Hepatocyte (in vitro differentiated cells): ENCODE data around the gene S100A2. TPM values are rescaled to one million over a fixed set of nuclear protein-coding genes. Genes with fewer than 3 reads are reported as not detected.
"Not testable (repeated sequence)": the region's sequence is repeated elsewhere in the genome, so short reads cannot be mapped to it uniquely, and the experiment has no call there.

Source experiments
- DNase-seq: peaks from one replicate; pipeline ENCODE4 v3.0.0-alpha.2; 2016; ENCODE audit warnings: low spot score
- H2AFZ ChIP-seq: fragments of 200-600 bp; sonication (generic); 2 replicates; pipeline ENCODE4 v1.6.0; 2016; ENCODE audit warnings: antibody characterized with exemption, mild to moderate bottlenecking
- H3K27ac ChIP-seq: fragments of 200-600 bp; sonication (generic); 2 replicates; pipeline ENCODE4 v1.5.1; 2016; ENCODE audit warnings: mild to moderate bottlenecking
- H3K27me3 ChIP-seq: fragments of 200-600 bp; sonication (generic); 2 replicates; pipeline ENCODE4 v1.6.1; 2016
- H3K36me3 ChIP-seq: fragments of 200-600 bp; sonication (generic); replicated peaks from 2 replicates; pipeline ENCODE4 v1.5.1; 2016; ENCODE audit warnings: low read depth; ENCODE audit not compliant: insufficient read depth
- H3K4me1 ChIP-seq: fragments of 200-600 bp; sonication (generic); 2 replicates; pipeline ENCODE4 v1.5.1; 2016; ENCODE audit warnings: mild to moderate bottlenecking, moderate library complexity; ENCODE audit not compliant: insufficient read depth
- H3K4me2 ChIP-seq: fragments of 200-600 bp; sonication (generic); 2 replicates; pipeline ENCODE4 v1.6.0; 2016
- H3K4me3 ChIP-seq: fragments of 200-600 bp; sonication (generic); 2 replicates; pipeline ENCODE4 v1.5.1; 2016; ENCODE audit warnings: mild to moderate bottlenecking
- H3K79me2 ChIP-seq: fragments of 200-600 bp; sonication (generic); 2 replicates; pipeline ENCODE4 v1.6.0; 2017; ENCODE audit warnings: mild to moderate bottlenecking
- H3K9me2 ChIP-seq: fragments of 200-600 bp; sonication (generic); replicated peaks from 2 replicates; pipeline ENCODE4 v1.6.0; 2017; ENCODE audit warnings: mild to moderate bottlenecking; ENCODE audit not compliant: insufficient read depth
- H3K9me3 ChIP-seq: fragments of 200-600 bp; sonication (generic); 2 replicates; pipeline ENCODE4 v1.5.1; 2016; ENCODE audit warnings: low read depth, mild to moderate bottlenecking
- H4K20me1 ChIP-seq: fragments of 200-600 bp; sonication (generic); 2 replicates; pipeline ENCODE4 v1.6.0; 2016; ENCODE audit warnings: mild to moderate bottlenecking; ENCODE audit not compliant: insufficient read depth, poor library complexity, severe bottlenecking
- CTCF ChIP-seq: fragments of 200-600 bp; sonication (generic); IDR thresholded peaks from 2 replicates; pipeline ENCODE4 v1.5.1; 2016; ENCODE audit warnings: antibody characterized with exemption, mild to moderate bottlenecking; ENCODE audit not compliant: poor library complexity
- EZH2 ChIP-seq: fragments of 200-600 bp; sonication (generic); IDR thresholded peaks from 2 replicates; pipeline ENCODE4 v1.6.1; 2016; ENCODE audit warnings: antibody characterized with exemption, mild to moderate bottlenecking, borderline replicate concordance
- EZH2phosphoT487 ChIP-seq: fragments of 200-600 bp; sonication (generic); IDR thresholded peaks from one replicate; pipeline ENCODE4 v1.6.1; 2018; ENCODE audit warnings: antibody characterized with exemption, mild to moderate bottlenecking, low read depth, moderate library complexity; ENCODE audit not compliant: unreplicated experiment, severe bottlenecking
- WGBS: methylation state at CpG from one replicate; pipeline ENCODE4 v1.1.6; 2016; ENCODE audit warnings: low lambda C conversion rate; ENCODE audit errors: missing lambda C conversion rate; 5-methylcytosine and 5-hydroxymethylcytosine counted together
- polyA plus RNA-seq: library from polyadenylated mRNA; unstranded; fragments of >200 nt; fragmentation: Nextera tagmentation; extraction: Ambion mirVana; gene quantifications from 2 replicates; pipeline ENCODE4 v1.2.1, GENCODE V29; 2016
- total RNA-seq: library from RNA; depleted of rRNA; stranded (reverse); fragments of >200 nt; gene quantifications from 2 replicates; pipeline ENCODE4 v1.2.3, GENCODE V29; 2014

The S100A2 gene
- total and polyA plus RNA-seq, 2 experiments from 2014 or later = 4.2 to 6.9 TPM

GRCh38 chr1:153588482-153588881, 22.8 kb upstream of the S100A2 start:
- H3K9me3 ChIP-seq = no peaks in the 10 kb centered on the region
- H3K27ac ChIP-seq = no peak overlapping the region
- H2AFZ ChIP-seq = no peak overlapping the region
- no peaks in the 10 kb centered on the region for H3K36me3 ChIP-seq
- H3K9me2 ChIP-seq = no peaks in the 10 kb centered on the region
- no peak overlapping the region for H3K4me2 ChIP-seq
- DNase-seq = no peak
- H3K4me1 ChIP-seq = no peaks in the 10 kb centered on the region
- TF ChIP-seq EZH2phosphoT487 = no peak
- no peak for TF ChIP-seq CTCF
- no peak for TF ChIP-seq EZH2
- H3K4me3 ChIP-seq = no peak overlapping the region
- H3K27me3 ChIP-seq = no peaks in the 10 kb centered on the region
- no peaks in the 10 kb centered on the region for H4K20me1 ChIP-seq
- 89% methylated on average over 2 of the region's 2 CpGs for WGBS
- no peaks in the 10 kb centered on the region for H3K79me2 ChIP-seq

- H2AFZ ChIP-seq, DNase-seq, H3K4me2 ChIP-seq, H3K9me3 ChIP-seq, H3K36me3 ChIP-seq, H3K9me2 ChIP-seq, H3K4me1 ChIP-seq, H4K20me1 ChIP-seq, H3K79me2 ChIP-seq, H3K4me3 ChIP-seq, H3K27ac ChIP-seq, H3K27me3 ChIP-seq: not testable (repeated sequence)
- 92% methylated on average over 10 of the region's 10 CpGs for WGBS
Observed at GRCh38 chr1:153588033-153588432, 22.4 kb upstream of the S100A2 start.

- H4K20me1 ChIP-seq = no peaks in the 10 kb centered on the region
- no peaks in the 10 kb centered on the region for H3K79me2 ChIP-seq
- no peak for DNase-seq
- no peaks in the 10 kb centered on the region for H3K9me2 ChIP-seq
- no peak overlapping the region for H3K4me3 ChIP-seq
- no peak overlapping the region for H2AFZ ChIP-seq
- no peaks in the 10 kb centered on the region for H3K36me3 ChIP-seq
- H3K27ac ChIP-seq = no peak overlapping the region
- no peaks in the 10 kb centered on the region for H3K27me3 ChIP-seq
- WGBS = 42% methylated on average over 5 of the region's 5 CpGs
- H3K4me1 ChIP-seq = no peaks in the 10 kb centered on the region
- H3K9me3 ChIP-seq = no peaks in the 10 kb centered on the region
- H3K4me2 ChIP-seq = no peak overlapping the region
- no peak for TF ChIP-seq EZH2phosphoT487
- no peak for TF ChIP-seq CTCF
- TF ChIP-seq EZH2 = no peak
Observed at GRCh38 chr1:153587314-153587713, 21.7 kb upstream of the S100A2 start.

- no peak overlapping the region for H3K4me3 ChIP-seq
- no peak overlapping the region for H3K27ac ChIP-seq
- no peak for DNase-seq
- H3K36me3 ChIP-seq = no peaks in the 10 kb centered on the region
- no peaks in the 10 kb centered on the region for H3K9me3 ChIP-seq
- H3K4me1 ChIP-seq = no peaks in the 10 kb centered on the region
- TF ChIP-seq EZH2phosphoT487 (no peak), CTCF (no peak)
- no peak overlapping the region for H2AFZ ChIP-seq
- H3K79me2 ChIP-seq = no peaks in the 10 kb centered on the region
- 32% methylated on average over 1 of the region's 1 CpG for WGBS
- no peak overlapping the region for H3K4me2 ChIP-seq
- H3K27me3 ChIP-seq = no peaks in the 10 kb centered on the region
- no peaks in the 10 kb centered on the region for H3K9me2 ChIP-seq
- H4K20me1 ChIP-seq = no peaks in the 10 kb centered on the region
Observed at GRCh38 chr1:153586347-153586746, 20.7 kb upstream of the S100A2 start.
